ENCODE measurements around the gene GID8.

DNA sequence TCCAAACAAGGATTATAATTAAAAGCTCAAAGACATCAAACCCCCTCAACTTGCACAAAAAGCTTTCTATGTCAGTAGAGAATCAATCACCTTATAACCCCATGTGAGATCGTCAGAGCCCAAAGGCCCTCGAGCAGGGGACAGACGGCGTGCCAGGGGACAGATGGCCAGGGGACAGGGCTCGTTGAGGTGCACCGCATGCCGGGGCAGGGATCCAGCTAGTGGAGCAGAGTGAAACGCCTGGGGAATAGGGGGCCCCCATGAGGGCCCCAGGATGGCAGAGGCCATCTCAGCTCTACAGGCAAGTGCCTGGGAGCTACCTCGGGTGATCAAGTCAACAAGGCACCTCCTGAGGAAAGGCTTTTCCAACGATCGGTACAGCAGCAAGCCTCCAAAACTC lies 40.3 kb upstream of the GID8 start:
- TF ChIP-seq, protein P1, sequence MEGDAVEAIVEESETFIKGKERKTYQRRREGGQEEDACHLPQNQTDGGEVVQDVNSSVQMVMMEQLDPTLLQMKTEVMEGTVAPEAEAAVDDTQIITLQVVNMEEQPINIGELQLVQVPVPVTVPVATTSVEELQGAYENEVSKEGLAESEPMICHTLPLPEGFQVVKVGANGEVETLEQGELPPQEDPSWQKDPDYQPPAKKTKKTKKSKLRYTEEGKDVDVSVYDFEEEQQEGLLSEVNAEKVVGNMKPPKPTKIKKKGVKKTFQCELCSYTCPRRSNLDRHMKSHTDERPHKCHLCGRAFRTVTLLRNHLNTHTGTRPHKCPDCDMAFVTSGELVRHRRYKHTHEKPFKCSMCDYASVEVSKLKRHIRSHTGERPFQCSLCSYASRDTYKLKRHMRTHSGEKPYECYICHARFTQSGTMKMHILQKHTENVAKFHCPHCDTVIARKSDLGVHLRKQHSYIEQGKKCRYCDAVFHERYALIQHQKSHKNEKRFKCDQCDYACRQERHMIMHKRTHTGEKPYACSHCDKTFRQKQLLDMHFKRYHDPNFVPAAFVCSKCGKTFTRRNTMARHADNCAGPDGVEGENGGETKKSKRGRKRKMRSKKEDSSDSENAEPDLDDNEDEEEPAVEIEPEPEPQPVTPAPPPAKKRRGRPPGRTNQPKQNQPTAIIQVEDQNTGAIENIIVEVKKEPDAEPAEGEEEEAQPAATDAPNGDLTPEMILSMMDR (IDR thresholded peaks at IDR 0.05) = no peak
- TF ChIP-seq TAF1 (IDR thresholded peaks at IDR 0.05; ENCODE audit: borderline replicate concordance, low read depth, low read length) = no peak
- TF ChIP-seq POLR2AphosphoS5 (IDR thresholded peaks at IDR 0.05; ENCODE audit: low read depth, low read length) = no peak
- no peak for TF ChIP-seq FOSL2 (IDR thresholded peaks at IDR 0.05; ENCODE audit: borderline replicate concordance, low read depth)
- TF ChIP-seq, protein P2, sequence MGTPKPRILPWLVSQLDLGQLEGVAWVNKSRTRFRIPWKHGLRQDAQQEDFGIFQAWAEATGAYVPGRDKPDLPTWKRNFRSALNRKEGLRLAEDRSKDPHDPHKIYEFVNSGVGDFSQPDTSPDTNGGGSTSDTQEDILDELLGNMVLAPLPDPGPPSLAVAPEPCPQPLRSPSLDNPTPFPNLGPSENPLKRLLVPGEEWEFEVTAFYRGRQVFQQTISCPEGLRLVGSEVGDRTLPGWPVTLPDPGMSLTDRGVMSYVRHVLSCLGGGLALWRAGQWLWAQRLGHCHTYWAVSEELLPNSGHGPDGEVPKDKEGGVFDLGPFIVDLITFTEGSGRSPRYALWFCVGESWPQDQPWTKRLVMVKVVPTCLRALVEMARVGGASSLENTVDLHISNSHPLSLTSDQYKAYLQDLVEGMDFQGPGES (IDR thresholded peaks at IDR 0.05; ENCODE audit: low read depth, low read length) = no peak
- TF ChIP-seq, protein P3, sequence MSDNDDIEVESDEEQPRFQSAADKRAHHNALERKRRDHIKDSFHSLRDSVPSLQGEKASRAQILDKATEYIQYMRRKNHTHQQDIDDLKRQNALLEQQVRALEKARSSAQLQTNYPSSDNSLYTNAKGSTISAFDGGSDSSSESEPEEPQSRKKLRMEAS (IDR thresholded peaks at IDR 0.05; ENCODE audit: low read depth) = no peak
- no peak for TF ChIP-seq TEAD4 (IDR thresholded peaks at IDR 0.05; ENCODE audit: borderline replicate concordance, insufficient read depth)

All from SK-N-SH (cell line).